HL-60/S4 (cell line): ENCODE data around the gene PKD2L1.
"Not testable (repeated sequence)": the region's sequence is repeated elsewhere in the genome, so short reads cannot be mapped to it uniquely, and the experiment has no call there.

Source experiments
- in situ Hi-C: fragments of 300-500 bp; cut with MboI; formaldehyde crosslinking; loops from 2 replicates; pipeline ENCODE4 v1.14.3; 2022; ENCODE audit warnings: low sequenced_read_pairs

The PKD2L1 gene

DNA sequence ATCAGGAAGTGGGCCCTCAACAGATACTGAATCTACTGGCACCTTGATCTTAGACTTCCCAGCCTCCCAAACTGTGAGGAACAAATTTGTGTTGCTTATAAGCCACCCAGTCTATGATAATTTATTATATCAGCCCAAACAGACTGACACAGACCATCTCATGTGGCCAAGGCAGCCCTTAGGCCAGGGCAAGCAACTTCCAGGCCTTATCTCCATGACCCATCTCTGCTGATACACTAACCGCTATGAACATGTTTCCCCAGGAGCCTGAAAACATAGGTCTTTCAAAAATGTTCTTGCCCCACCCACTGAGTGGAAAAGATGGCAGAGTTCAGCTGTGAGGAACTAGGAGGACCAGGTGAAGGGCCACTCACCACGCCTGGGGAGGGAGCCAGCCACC is 40.4 kb downstream of the PKD2L1 start:
- in situ Hi-C loops: no loop called here

DNA sequence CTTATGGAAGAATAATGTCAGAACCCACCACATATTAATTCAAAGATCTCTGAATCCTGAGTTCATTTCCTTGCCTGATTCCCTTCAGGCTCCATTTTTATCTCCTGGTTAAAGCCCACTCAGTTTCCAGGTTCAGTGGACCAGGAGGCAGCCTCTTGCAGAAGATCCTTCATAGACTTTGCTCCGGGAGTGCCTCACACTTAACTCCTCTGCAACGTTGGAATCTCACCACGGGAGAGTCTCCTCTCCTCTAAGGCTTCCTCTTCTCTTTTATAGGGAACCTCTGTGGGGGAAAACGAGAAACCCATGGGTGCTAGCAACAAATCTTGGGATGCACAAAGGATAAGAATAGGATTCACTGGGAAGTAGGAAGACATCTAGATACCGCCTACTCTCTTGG is 41.8 kb downstream of the PKD2L1 start:
- in situ Hi-C loops: no loop called here

DNA sequence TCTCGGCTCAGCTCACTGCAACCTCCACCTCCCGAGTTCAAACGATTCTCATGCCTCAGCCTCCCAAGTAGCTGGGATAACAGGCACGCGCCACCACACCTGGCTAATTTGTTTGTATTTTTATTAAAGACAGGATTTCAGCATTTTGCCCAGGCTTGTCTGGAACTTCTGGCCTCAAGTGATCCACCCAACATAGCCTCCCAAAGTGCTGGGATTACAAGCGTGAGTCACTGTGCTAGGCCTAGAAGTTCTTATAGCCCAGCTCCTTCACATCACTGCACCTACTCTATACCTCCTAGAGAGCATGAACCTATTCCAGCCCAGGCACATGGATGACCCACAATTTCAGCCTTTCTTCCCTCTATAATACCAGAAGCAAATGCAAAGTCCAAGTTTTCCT is 42.3 kb downstream of the PKD2L1 start:
- in situ Hi-C loops: no loop called here

DNA sequence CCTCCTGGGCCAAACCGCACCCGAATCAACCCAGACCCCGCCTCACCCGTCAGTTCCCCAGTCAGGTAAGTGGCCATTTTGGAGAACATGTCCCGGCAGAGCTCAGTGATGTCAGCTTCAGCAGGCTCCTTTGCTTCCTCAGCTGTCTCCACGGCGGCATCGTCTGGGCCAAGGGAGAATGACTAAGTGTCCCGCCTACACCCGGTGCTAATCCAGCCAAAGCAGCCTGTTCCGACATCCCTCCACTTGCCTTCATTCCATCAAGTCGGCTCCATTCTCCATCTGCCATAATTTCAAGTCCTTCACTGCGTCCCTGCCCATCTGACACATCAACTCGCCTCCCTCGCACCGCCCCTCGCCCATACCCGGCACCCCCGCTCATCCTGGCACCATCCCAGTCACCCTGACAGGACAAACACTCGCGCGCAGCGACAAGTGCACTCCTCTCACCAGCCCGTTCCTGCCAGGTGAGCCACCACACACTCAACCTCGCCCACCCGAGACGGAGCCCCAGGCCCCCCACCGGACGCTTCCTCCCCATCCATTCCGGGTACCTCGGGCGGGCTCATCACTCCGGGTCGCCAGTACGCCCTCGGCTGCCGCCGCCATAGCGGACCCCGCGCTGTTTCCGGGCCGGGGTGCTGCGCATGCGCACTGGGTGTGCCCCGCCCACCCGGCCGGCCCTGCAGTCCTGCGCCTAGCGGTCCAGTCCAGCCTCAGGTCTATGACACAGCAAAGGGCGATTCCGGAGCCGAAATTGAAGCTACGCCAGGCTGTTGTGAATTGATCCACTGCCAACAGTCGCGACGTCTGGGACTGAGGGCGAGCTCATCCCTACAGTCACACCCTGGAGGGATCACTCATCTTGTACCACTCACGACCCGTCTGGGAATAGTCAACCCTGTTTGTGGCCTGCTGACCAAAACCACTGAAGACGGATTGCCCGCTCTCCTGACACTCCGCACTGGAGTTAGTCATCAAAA is 43.7 kb downstream of the PKD2L1 start, which contains the start of gene BLOC1S2:
Gene BLOC1S2, minus strand, starts transcription at position 630 of the 983 bp plus-strand sequence. Its CDS starts 21 bp downstream, at position 609.
- in situ Hi-C loops: no loop called here

DNA sequence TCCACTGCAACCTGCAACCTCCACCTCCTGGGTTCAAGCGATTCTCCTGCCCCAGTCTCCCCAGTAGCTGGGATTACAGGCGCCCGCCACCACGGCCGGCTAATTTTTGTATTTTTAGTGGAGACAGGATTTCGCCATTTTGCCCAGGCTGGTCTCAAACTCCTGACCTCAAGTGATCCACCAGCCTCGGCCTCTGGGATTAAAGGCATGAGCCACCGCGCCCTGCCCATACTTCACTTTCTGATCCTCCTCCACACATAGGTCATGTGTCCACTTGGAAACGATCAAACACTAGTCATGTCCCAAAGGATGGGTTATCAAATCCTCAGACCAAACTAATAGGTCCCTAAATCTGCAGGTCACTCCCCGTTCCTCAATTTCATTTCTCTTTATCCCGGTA is 44.7 kb downstream of the PKD2L1 start:
- in situ Hi-C loops: not testable (repeated sequence)

DNA sequence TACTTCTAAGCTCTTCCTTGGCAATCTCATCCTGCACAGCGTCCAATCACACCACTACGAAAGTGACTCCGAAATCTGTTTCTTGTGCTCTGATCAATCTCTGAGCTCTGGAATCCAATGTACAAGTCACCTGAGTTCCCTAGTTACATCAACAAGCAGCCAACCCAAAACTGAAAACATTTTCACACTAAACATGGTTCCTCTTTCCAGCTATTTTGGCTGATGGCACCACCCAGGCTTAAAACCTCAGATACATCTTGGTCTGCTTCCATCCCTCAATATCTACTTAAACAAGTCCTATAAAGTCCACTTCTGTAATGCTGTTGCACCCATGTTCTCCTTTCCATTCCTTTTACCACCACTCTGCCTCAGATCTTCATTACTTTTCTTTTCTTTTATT is 47.1 kb downstream of the PKD2L1 start:
- in situ Hi-C loops: no loop called here

DNA sequence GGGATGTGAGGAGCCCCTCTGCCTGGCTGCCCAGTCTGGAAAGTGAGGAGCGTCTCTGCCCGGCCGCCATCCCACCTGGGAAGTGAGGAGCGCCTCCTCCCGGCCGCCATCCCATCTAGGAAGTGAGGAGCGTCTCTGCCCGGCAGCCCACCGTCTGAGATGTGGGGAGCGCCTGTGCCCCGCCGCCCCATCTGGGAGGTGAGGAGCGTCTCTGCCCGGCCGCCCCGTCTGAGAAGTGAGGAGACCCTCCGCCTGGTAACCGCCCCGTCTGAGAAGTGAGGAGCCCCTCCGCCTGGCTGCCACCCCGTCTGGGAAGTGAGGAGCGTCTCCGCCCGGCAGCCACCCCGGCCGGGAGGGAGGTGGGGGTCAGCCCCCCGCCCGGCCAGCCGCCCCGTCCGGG is 53.1 kb downstream of the PKD2L1 start:
- in situ Hi-C loops: not testable (repeated sequence)

DNA sequence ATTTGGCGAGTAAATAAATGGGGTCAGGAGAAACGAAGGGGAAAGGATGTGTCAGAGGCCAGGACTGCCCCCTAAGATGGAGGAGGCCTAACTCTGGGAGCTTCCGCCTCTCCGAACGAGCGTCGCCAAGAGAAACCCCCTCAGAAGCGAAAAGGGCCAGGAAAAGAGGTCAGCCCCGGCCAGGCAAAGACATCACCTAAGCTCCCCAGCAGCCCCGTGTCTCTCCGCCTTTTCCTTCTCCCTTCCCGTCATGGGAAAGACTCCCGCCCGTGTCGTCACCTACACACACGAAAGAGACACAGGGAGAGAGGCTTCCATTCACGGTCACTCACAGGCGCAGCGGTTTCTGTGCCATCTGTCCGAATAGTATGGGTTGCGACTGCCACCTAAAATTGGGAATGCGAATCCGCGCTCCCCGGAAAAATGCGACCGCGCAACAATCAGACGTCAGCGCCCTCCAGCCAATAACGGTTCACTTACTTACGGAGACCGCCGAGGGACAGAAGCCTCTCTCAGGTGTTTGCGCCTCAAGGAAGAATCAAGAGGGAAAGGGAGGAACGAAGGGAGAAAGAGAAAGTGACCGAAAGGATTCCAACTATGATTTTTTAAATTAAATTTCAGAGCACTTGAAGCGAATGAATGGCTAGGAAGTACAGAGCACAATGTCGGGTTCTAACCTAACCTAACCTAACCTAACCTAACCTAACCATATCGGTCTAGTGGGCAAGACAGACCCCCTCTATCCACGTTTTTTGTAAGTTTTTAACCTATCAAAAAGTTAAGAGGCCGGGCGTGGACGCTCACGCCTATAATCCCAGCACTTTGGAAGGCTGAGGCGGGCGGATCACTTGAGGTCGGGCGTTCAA is 62.6 kb downstream of the PKD2L1 start, which contains the start of gene CWF19L1:
Gene CWF19L1, minus strand, starts transcription at position 400 of the 866 bp plus-strand sequence. Its CDS starts 45 bp downstream, at position 355.
- in situ Hi-C loops: no loop called here

DNA sequence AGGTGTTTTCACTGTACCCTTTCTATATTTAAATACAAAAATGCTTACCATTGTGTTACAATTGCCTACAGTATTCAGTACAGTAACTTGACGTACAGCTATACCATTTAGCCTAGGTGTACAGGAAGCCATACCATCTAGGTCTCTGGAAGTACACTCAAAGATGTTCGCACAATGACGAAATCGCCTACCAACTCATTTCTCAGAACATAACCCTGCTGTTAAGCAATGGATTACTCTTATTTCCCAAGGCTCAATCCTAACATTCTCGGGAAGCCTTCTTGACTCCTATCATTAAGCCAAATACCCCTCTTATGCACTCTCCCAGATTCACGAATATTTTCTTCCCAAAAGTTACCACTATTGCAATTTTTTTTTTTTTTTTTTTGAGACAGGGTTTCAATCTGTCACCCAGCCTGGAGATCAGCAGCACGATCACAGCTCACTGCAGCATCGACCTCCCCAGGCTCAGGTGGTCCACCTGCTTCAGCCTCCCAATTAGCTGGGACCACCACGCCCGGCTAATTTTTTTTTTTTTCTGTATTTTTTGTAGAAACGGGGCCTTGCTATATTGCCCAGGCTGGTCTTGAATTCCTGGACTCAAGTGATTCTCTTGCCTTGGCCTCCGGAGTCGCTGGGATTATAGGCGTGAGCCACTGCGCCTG is 64.1 kb downstream of the PKD2L1 start:
- in situ Hi-C loops: no loop called here

DNA sequence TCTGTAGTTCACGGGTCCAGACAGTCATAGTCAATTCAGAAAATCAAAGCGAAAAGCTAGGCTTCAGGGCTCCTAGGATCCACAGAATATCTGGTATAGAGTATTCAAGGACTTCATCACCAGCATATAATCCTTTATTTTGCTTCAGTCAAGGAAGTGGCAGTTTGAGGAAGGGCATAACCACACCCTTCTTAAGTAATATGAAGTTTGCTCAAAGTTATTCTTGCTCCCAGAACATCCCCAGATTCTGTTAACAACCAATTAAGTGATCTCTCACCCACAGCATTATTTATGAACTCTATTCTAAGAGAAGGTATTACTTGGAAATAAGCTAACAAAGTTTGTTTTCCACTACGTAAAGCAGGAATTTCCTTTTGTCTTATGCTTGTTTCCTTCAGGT is 75.8 kb downstream of the PKD2L1 start:
- in situ Hi-C loops: no loop called here

DNA sequence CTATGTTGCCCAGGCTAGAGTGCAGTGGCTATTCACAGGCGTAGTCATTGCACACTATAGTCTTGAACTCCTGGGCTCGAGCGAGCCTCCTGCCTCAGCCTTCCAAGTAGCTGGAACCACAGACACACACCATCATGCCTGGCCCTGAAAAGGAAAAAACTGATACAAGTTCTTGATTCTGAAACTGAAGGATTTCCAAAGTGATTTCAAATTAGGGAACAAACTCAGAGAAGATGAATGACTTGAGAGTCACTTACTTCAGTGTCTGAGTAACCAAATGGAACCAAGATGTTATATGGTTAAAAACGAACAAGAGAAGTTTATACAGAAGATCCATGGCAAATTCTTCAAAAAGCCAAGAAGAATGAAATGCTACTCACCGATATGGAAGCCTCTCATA is 77.0 kb downstream of the PKD2L1 start:
- in situ Hi-C loops: no loop called here

DNA sequence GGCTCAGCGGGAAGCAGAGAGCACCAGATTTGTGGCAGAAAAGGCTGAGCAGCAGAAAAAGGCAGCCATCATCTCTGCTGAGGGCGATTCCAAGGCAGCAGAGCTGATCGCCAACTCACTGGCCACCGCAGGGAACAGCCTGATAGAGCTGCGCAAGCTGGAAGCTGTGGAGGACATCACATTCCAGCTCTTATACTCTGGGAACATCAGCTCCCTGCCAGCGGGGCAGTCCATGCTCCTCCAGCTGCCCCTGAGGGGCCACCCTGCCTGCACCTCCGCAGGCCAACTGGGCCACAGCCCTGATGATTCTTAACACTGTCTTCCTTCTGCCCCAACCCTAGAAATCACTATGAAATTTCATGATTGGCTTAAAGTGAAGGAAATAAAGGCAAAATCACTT is 81.2 kb downstream of the PKD2L1 start:
- in situ Hi-C loops: no loop called here

DNA sequence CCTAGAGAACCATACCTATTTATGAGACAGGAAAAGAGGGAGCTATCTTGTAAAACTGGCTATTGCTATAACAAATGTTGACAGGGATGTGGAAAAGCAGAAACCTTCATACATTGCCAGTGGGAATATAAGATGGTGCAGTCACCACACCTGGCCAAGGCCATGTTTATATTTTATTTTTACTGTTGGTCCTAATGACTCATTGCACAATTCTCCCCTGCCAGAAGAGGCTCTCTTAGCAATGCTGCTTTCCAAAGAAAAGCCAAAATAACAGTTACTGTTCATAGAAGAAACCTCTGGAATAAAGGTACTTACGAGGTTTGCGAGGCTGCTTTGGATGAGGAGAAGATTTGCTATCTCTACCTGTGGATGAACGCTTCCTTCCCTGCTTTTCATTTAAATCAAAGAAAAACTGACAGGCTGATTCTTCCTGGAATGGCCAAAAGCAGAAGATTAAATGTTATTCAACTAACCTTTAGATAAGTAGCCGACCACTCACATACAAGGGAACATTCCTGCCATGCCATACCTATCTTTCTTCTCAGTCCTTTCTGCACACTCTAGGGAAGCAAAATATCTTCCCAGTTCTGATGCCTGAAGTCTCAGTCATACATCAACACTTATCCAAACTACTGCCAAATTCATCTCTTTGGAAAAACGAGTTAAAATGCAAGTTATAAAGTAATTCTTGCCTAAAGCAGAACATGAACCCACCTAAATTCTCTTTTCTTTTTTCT is 84.4 kb downstream of the PKD2L1 start:
- in situ Hi-C loops: no loop called here

DNA sequence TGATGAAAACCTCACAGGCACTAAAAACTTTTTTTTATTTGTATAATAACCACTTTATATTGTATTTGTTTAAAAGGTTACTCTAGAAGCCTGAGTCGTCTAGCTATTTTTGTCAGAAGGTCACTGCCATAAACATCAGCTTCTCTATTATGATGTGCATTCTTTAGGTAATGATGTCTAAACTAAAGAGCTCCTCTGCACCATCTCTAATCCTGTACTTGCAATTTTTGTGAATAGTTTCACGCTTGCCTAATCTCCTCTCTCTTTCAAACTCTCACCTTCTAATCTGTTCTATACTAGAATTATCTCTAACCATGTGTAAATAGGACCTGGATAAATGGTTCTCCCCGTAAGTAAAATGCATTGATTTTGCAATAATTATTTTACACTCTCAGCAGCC is 90.2 kb downstream of the PKD2L1 start:
- in situ Hi-C loops: no loop called here

DNA sequence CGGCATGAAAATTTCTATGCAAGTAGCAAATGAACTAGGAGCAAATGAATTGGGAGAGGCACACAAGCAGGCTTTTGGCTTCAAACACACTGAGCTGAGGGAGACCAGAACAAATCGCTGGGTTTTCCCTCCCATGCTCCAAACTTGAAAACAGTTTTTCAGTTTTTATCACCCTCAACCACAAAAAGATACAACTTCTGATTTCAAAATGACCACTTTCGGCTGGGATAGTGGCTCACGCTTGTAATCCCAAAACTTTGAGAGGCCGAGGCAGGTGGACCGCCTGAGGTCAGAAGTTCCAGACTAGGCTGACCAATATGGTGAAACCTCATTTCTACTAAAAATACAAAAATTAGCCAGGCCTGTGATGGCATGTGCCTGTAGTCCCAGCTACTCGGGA is 91.6 kb downstream of the PKD2L1 start:
- in situ Hi-C loops: no loop called here
